SK-MEL-5 (cell line): Measurements from ENCODE around the gene TCF4. TPM values are rescaled to one million over a fixed set of nuclear protein-coding genes. Genes with fewer than 3 reads are reported as not detected.

Experiments used
- DNase-seq: peaks from one replicate; pipeline ENCODE4 v3.0.0-alpha.2; 2016; ENCODE audit warnings: low read depth, low spot score
- in situ Hi-C: cut with HindIII; loops from 2 replicates; pipeline ENCODE4 v1.10.0; 2016; ENCODE audit warnings: low sequenced_read_pairs, high pct_unique_total_duplicates, low pct_unique_long_range_greater_than_20kb
- total RNA-seq: library from RNA; depleted of rRNA; stranded (reverse); fragments of >200 nt; shearing (Covaris generic); gene quantifications from 2 replicates; pipeline ENCODE4 v1.2.3, GENCODE V29; 2014

TCF4 gene
- total RNA-seq, 1 experiment from 2014 or later: 0.98 TPM

DNA sequence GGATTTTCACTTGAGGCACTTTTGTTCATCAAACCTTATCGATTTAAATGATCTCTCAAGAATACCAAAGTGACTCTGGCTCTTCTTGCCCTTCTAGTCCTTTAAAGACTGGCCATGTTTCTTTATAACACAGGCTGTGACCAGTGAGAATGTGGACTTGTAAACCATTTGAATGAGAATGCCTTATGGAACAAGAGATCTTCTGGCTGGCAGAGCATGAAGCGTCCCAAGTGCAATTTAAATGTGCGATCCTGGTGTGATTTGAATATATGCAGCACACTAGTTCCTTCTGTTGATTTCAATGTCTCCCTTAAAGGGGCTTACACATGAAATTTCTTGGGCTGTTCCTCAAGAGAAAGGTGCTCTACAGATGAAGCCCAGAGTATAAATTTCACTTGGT, 366.4 kb downstream of the TCF4 start:
- DNase-seq: no peak
- in situ Hi-C loops: no loop called here

DNA sequence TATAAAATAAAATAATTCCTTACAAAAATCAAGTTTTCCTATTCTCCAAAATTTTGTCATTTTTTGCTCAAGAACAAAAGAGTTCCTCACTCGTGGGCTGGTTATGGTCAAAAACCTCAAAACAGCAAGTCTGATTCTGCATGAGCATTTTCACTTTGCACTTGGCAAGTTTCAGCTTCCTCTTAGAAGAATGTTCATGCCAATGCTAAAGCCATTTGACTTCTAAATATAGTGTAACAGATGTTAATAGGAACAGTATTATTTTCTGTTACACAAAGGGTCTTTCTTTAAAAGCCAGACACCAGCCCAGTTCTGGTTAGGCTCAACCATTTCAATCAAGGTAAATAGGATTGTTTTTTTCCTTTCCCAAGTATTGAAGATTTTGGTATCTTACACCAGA, 367.5 kb downstream of the TCF4 start:
- in situ Hi-C loops: no loop called here
- DNase-seq: no peak

DNA sequence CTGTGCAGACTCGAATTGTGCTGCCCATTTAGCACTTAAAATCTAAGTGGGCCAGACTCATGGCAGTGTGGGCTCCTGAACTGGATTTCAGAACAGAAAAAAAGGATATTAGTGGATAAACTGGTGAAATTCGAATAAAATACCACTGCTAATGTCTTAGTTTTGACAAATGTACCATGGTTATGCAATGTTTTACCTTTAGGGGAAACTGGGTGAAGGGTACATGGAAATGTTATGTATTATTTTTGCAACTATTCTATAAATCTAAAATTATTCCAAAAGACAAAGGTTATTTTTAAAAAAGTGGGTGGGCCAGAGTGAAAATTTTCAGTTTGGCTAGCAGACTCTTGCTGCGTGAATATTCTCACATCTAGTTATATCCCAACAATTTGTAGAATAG, 368.2 kb downstream of the TCF4 start:
- in situ Hi-C loops: no loop called here
- DNase-seq: no peak

DNA sequence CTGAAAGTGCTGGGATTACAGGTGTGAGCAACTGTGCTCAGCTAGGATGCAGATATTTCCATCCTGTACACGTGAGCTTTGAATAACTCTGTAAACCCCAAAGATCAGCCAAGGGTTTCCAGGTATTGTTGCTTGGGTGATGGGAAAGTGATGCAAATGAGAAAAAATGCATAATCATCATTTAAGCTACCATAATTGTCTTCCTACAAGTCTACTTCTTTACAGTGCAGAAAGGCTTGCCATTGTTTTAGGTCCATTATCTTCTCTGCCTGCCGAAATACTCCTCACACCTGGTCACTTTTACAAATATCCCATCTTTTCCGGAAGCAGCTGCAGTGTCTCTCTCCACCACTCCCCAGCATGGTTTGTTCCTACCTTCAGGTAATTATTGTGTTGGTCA, 368.9 kb downstream of the TCF4 start:
- in situ Hi-C loops: no loop called here

DNA sequence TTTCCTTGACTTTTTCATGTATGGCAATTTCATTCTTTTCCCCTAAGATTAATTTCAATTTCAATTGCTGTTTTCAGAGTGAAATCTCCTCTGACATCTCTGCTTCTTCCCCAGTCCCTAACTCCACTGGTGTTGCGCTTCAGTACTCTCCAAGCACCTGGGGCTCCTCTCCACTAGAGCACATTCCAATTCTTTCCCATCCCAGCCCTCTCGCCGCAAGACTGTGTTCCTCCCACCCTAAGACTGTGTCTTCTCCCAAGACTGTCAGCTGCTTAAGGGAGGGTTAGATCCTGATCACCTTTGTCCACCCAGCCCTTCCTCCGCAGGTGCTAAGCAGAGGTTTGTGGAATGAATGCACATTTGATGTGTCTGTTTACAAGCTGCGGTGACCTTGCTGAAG, 373.0 kb downstream of the TCF4 start:
- in situ Hi-C loops: no loop called here
- DNase-seq: no peak

More for the DNA sequence above, 368.9 kb downstream of the TCF4 start:
- no peak for DNase-seq

DNA sequence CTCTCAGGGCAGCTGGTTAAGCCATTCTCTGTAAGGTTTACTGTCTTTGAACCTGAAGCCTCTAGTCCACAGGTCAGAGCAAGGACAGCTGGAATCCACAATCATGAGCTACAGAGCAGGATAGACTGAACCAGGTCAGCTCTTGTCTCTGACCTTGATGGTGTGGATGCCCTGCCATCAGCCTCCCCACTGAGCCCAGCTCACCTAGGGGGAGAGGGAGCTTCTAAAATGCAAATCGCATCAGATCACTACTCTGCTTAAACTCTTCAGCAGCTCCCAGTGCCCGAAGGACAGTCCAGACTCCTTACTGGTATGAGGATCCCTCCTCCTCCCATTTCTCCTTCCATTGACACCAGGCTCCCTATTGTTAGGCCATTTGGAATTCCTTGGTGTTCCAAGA, 373.5 kb downstream of the TCF4 start:
- no peak for DNase-seq
- in situ Hi-C loops: no loop called here

DNA sequence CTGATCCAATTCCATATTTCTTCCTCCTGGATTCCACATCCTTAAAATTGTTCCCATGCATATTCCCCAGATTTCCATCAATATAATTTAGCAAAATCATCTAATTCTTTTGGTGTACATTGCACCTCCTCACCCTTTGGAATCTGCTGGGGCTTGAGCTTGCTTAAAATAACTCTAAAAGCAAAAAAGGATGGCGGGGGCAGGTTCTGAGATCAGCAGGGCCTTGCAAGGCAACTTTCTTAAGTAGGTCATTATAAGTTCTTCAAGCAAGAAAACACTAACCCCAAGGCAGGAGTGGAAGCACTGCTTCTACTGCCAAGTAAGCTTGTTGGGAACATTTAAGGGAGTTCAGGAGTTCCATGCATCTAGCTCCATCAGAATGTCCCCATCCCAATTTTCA, 374.4 kb downstream of the TCF4 start:
- no peak for DNase-seq
- in situ Hi-C loops: no loop called here

DNA sequence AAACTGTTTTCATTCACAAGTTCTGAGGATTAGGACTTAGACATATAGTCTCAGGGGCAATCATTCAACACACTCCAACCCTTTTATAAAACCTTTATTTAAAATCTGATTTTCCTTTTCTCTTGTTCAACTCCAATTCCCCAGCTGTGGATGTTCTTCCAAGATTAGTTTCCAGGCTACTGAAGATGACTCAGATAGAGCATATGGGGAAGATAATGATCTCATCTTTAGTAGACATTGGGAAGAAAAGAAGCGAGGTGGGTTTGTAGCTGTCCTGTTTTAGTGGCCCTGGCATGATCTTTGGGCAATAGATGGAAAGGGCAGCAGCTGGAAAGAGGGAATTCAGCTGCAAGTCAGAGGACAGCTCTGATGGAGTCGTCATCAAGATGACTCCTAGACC, 381.1 kb downstream of the TCF4 start:
- no peak for DNase-seq
- in situ Hi-C loops: no loop called here

DNA sequence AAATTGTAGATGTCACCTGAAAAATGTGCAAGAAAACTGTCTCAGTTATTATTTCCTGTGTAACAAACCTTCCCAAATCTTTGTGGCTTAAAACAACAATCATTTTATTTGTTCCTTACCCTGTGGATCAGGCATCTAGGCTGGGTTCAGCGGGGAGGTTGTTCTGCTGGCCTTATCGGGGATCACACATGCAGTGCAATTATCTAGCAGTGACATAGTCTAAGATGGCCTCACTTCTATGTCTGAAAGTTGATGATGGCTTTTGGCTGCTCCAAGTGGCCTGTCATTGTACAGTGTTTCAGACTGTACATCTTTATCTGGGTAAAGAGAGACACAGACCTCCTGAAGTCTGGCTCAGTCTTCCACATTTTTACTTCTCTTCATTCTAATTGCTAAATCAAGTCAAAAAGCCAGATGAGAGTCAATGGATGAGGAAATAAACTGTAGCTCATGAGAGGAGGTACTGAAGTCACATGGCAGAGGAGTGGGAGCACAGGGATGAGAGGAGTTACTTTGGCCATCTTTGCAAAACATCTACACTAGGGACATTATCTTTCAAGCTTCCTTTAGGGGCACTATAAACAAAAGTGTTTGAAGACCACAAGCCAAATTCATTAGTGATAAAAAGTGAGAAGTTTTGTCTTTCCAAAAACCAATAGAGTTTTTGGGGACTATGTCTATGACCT, 385.6 kb downstream of the TCF4 start:
- in situ Hi-C loops: no loop called here
- no peak for DNase-seq

DNA sequence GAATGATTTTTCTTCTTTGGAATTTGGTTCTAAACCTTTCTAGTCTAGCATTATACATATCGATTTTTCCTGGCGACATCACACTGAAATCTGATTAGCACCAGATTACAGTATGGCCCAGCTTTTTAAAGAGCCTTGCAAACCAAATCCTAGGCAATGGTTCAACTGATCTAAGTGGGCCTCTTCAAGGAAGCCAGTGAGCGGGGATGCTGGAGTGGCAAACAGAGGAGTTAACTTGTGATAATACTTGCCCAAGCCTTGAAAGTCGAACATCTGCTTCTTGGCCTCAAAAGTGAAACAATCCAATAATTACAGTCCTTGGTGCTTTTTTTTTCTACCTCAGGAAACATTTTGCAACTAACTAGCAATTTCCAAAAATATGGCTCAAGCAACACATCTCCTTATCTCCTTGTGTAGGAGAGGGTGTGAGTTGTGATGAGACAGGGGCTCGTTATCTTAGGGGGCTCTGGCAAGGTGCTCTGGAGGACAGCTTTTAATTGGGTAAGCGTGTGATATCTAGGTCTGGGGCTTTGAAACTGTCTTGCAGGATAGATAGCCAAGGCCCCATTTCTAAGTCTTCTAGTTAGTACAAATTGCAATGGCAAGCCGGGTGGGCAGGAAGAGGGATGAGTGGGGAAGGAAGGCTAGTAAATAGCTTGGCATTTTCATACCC, 388.6 kb downstream of the TCF4 start:
- in situ Hi-C loops: no loop called here
- no peak for DNase-seq

DNA sequence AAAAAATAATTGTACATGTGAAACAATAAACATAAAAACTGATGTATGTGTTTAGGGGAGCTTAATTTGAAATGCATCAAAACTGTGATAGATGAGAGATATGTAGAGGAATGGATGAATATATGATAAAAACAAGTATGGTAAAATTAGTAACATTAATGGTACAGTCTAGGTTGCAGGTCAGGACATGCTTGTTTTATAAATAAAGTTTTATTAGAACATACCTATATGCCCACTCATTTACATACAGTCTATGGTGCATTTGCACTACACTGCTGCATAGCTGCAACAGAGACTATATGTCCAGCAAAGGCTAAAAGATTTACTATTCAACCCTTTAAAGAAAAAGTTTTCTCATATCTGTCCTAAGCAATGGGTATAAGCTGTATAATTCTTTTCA, 392.1 kb downstream of the TCF4 start:
- in situ Hi-C loops: no loop called here
- no peak for DNase-seq

DNA sequence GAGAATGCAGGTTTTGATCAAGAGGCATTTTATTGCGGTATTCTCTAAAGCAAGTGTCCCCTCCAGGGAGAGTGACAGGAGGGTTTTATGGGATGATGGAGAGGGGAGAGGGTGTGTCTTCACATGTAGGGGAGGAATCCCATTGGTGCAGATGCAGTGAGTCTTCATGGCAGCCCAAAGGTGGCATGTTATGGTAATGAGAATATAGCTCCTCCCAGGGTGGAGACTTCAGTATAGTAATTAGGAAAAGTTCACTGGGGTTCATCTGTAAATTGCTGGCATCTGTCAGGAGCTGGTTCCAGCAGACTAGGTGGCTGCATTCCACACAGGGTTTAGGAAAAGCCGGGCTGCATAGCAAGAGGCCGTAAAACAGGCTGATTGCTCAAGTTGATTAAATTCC, 398.0 kb downstream of the TCF4 start:
- no peak for DNase-seq
- in situ Hi-C loops: no loop called here

DNA sequence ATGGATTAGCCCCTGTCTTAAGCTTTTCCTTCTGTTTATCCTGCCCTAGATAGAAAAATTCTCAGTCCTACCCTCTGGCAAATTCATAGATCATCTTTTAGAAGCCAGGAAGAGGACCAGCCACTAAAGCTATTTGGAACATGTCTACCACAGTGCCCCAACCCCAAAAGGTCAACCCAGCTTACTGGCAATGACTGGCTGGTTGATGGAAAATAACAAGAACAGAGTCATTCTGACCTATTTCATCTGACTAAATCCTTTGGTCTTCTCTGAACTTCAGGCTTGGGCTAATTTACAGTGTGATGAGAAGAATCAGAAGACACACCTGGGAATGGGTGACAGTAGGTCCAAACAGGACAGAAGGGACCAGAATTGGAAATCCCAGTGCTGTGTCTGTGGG, 401.4 kb downstream of the TCF4 start:
- no peak for DNase-seq

DNA sequence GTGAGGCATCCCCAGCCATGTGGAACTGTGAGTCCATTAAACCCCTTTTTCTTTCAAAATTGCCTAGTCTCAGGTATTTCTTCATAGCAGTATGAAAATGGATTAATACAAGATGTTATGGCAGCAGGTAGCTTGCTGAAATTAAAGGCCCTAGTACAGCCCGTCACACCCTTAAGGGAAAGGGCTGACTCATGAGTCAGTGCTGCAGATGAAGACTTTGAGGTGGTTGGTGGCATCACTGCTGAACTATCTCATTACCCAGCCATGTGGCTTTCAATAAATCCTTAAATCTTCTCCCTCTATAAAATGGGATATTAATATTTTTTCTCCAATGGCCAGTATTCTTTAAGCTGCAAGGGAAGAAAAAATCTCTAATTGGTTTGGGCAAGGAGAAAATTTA, 402.6 kb downstream of the TCF4 start:
- in situ Hi-C loops: no loop called here
- no peak for DNase-seq

More for the DNA sequence above, 401.4 kb downstream of the TCF4 start:
- in situ Hi-C loops: no loop called here

DNA sequence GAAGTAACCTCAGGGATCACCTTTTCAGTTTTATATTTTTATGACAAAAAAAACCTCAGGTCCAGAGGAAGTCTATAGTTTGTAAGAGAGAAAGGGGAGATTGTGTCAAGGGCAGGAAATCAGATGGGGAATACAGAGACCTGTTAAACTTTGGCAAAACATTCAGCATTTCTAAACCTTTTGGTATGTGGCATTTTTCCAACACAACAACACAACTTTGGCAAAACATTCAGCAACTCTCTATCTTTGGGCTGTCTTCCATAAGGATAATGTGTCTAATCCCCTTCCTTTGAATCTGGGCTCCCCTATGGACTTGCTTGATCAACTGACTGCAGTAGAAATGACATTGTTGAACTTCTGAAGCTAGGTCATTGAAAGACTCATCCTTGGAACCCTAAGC, 408.2 kb downstream of the TCF4 start:
- in situ Hi-C loops: no loop called here
- DNase-seq: no peak

DNA sequence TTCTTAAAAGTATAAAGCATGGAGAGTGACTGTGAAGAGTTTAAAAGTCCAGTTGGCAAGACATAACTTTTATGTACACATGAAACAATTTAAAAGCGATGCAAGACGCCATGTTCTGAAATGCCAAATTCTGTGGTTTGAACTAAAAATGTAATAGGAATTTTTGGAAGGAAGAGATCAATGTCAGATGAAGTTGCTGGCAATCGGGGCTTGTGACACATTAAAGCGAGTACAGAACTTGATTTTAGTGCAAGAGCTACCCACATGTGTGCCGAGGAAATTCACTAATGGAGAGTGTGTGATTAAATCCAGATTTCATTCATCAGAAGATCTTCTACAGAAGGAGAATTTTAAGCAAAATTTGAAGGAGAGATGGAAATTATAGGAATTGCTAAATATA, 408.6 kb downstream of the TCF4 start:
- in situ Hi-C loops: no loop called here
- no peak for DNase-seq

DNA sequence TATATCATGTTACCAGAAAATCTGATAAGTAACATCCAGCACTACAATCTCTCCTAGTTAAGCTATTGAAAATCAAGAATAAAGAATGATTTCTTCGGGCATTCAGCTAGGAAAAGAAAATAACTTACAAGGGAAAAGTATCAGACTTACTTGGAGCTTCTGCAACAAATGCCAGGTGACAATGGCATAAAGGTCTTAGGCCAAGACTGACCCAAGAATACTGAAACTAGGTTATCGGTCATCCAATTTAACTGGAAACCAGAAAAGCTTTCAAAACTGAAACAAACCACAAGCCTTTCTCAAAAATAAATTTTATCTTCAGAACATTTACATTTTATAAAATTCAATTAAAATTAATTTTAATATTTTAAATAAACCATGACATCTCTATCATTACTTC, 414.7 kb downstream of the TCF4 start:
- in situ Hi-C loops: no loop called here
- DNase-seq: no peak
